PFSK-1 (cell line): ENCODE measurements around the gene TMEM43.

ENCODE experiments used
- POLR2AphosphoS5 ChIP-seq: IDR thresholded peaks from 2 replicates; pipeline ENCODE4 v1.6.1; 2012; ENCODE audit warnings: low read depth, mild to moderate bottlenecking, control low read depth, low read length, moderate library complexity
- TF ChIP-seq, protein P1 (sequence below), 2 experiments: IDR thresholded peaks; 2 replicates each; pipeline versions ENCODE4 v1.6.1 to v1.8.0; 2011 to 2012; ENCODE audit warnings: low read depth in 2 of 2, low read length in 2 of 2, control low read depth in 1 of 2, inconsistent platforms in 1 of 2, mild to moderate bottlenecking in 1 of 2, moderate library complexity in 1 of 2; ENCODE audit not compliant: insufficient read depth in 1 of 2

DNA sequence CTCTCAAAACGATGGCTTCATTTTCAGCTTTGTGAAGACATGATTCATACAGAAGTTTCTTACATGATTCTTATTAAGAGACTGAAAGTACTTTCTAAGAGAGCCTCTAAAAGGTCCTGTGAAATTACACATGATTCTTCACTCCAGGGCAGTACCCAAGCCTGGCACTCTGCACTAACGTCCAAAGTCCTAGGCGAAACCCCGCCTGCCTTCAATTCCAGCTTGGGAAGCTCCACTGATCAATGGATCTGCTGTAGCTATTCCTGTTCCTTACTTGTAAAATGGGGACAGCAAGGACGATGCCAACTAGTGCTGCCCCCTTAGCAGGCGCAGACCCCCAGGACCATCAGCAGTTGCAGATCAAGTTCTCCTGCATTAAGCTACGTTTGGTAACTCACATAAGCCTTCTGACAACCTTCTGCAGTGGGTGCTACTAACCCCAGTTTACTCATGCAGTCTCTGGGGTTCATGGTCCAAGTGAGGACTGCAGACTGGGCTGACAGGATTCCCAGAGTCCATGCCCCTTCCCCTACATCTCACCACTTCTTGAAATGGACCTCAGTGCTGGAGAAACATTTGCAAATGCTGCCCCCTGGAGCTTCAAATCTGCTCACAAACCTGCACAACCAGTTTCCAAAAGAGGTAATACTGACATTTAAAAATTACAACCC lies 10.8 kb upstream of the TMEM43 start:
- no peak for TF ChIP-seq POLR2AphosphoS5
- TF ChIP-seq, protein P1, sequence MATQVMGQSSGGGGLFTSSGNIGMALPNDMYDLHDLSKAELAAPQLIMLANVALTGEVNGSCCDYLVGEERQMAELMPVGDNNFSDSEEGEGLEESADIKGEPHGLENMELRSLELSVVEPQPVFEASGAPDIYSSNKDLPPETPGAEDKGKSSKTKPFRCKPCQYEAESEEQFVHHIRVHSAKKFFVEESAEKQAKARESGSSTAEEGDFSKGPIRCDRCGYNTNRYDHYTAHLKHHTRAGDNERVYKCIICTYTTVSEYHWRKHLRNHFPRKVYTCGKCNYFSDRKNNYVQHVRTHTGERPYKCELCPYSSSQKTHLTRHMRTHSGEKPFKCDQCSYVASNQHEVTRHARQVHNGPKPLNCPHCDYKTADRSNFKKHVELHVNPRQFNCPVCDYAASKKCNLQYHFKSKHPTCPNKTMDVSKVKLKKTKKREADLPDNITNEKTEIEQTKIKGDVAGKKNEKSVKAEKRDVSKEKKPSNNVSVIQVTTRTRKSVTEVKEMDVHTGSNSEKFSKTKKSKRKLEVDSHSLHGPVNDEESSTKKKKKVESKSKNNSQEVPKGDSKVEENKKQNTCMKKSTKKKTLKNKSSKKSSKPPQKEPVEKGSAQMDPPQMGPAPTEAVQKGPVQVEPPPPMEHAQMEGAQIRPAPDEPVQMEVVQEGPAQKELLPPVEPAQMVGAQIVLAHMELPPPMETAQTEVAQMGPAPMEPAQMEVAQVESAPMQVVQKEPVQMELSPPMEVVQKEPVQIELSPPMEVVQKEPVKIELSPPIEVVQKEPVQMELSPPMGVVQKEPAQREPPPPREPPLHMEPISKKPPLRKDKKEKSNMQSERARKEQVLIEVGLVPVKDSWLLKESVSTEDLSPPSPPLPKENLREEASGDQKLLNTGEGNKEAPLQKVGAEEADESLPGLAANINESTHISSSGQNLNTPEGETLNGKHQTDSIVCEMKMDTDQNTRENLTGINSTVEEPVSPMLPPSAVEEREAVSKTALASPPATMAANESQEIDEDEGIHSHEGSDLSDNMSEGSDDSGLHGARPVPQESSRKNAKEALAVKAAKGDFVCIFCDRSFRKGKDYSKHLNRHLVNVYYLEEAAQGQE (IDR thresholded peaks at IDR 0.05; ENCODE audit: insufficient read depth in 1 of 2, low read depth in 2 of 2, low read length in 2 of 2): no peak
